Fibroblast of pulmonary artery (primary cell): ENCODE results near the gene KLHL6.

Source experiments
- DNase-seq: peaks from one replicate; pipeline ENCODE4 v3.0.0-alpha.2; 2010; ENCODE audit warnings: low read depth
- H3K4me3 ChIP-seq: replicated peaks from 2 replicates; pipeline ENCODE4 v1.5.1; 2011; ENCODE audit warnings: low read depth, mild to moderate bottlenecking, control low read depth, low read length, moderate library complexity
- TF ChIP-seq, protein P1 (sequence below): IDR thresholded peaks from 2 replicates; pipeline ENCODE4 v1.5.1; 2011; ENCODE audit warnings: mild to moderate bottlenecking, control low read depth, low read length, inconsistent platforms; ENCODE audit errors: missing control alignments

KLHL6 gene

DNA sequence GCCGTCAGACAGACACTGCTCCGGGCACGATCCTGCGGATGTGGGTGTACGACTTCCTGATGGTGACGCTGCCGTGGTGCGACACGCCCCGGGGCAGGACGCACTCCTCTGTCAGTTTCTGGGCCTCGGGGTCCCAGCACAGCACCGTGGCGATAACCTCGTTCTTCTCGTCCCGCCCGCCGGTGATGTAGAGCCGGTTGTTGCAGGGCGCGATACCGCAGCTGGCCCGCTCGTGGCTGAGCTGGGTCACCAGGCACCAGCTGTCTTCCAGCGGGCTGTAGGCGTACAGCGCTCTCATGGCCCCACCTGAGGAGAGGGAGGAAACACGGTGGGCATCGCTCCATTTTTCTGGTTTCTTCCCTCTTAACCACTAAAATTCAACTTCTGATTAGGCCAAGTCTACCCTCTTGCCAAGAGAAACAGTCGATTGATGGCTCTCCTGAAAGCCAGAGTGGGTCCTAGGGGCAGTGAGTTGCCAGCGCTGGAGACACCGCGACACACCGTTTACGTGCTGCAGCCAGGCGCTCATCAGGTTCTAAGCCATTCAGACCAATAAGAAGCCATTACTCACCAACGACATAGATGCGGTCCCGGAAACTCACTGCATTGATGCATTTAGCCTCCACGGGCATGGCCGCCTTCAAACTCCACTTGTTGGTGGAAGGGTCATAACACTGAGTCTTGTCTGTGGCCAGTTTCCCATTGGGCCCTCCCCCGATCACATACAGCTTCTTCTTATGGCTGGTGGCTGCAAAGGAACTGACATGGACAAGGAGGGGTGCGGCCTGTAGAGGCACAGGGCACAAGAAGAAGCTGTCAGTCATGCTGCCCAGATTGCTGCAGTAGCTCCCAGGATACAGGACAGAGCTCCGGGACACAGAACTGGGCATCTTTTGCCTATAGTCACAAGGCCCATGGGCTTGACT lies 63.3 kb downstream of the KLHL6 start:
- no peak overlapping the region for H3K4me3 ChIP-seq
- no peak for DNase-seq
- TF ChIP-seq, protein P1, sequence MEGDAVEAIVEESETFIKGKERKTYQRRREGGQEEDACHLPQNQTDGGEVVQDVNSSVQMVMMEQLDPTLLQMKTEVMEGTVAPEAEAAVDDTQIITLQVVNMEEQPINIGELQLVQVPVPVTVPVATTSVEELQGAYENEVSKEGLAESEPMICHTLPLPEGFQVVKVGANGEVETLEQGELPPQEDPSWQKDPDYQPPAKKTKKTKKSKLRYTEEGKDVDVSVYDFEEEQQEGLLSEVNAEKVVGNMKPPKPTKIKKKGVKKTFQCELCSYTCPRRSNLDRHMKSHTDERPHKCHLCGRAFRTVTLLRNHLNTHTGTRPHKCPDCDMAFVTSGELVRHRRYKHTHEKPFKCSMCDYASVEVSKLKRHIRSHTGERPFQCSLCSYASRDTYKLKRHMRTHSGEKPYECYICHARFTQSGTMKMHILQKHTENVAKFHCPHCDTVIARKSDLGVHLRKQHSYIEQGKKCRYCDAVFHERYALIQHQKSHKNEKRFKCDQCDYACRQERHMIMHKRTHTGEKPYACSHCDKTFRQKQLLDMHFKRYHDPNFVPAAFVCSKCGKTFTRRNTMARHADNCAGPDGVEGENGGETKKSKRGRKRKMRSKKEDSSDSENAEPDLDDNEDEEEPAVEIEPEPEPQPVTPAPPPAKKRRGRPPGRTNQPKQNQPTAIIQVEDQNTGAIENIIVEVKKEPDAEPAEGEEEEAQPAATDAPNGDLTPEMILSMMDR, result no peak

DNA sequence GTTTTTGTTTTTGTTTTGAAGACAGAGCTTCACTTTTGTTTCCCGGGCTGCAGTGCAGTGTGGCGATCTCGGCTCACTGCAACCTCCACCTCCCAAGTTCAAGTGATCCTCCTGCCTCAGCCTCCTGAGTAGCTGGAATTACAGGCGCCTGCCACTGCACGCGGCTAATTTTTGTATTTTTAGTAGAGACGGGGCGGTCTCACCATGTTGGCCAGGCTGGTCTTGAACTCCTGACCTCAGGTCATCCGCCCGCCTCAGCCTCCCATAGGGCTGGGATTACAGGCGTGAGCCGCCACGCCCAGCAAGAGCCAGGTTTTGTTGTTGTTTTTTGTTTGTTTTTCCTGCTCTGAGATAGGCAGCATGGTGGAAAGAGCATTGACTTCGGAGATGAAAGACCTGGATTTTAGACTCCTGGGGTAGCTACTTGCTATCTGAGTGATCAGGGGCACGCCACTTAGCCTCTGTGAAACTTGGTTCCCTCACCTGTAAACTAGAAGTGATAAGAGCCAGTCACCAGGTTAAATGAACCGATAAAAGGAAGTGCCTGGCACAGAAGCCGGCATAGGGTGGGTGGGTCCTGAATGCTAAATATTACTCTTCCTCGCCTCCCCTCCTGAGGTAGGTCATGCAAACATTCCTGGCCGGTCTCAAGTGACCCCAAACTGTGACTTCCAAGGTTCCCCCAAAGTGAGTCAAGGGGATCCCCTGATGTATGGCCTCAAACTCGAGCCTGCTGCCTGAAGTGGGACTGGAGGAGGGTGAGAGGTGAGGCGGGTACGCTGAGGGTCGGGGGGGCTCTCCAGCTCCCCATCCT lies 64.2 kb downstream of the KLHL6 start:
- H3K4me3 ChIP-seq, result no peak overlapping the region
- DNase-seq, result no peak
- TF ChIP-seq, protein P1, result no peak

DNA sequence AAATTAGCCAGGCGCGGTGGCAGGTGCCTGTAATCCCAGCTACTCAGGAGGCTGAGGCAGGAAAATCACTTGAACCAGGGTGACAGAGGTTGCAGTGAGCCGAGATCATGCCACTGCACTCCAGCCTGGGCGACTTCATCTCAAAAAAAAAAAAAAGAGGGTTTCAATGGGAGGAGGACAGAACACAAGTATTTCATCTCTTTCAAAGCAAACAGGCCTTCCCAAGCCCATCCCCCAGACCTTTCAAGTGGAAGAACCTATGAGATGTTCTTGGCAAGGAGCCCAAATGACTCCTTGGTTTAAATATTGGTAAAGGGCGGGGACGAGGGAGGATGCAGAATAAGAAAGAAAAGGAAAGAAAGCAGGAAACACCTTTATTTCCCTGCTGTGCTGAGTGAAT lies 64.9 kb downstream of the KLHL6 start:
- DNase-seq, result peak; percentile 23
- TF ChIP-seq, protein P1, result no peak

GRCh38 chr3:183490211-183490601 lies 65.3 kb downstream of the KLHL6 start:
- no peak for DNase-seq
- H3K4me3 ChIP-seq, result no peak overlapping the region
- TF ChIP-seq, protein P1, result no peak

More for the DNA sequence above, 64.9 kb downstream of the KLHL6 start:
- no peak overlapping the region for H3K4me3 ChIP-seq

GRCh38 chr3:183489455-183490210 lies 65.9 kb downstream of the KLHL6 start:
- DNase-seq, result peak; percentile 30
- TF ChIP-seq, protein P1, result no peak
- no peak overlapping the region for H3K4me3 ChIP-seq

- H3K4me3 ChIP-seq, result no peak overlapping the region
- DNase-seq, result no peak
Observed at GRCh38 chr3:183488343-183488742, 67.2 kb downstream of the KLHL6 start.

More at GRCh38 chr3:183488343-183488742, 67.2 kb downstream of the KLHL6 start:
- TF ChIP-seq, protein P1, result no peak
